HepG2 (cell line): ENCODE data around the gene ANTXRL.

Source experiments
- ARNTL ChIP-seq: sonication (generic); formaldehyde crosslinking; IDR thresholded peaks from 2 replicates; pipeline ENCODE4 v1.4.0; 2020; ENCODE audit warnings: mild to moderate bottlenecking, missing genetic modification reagents
- CREB1 ChIP-seq, 2 experiments: fragments of 450-650 bp in 1 of 2; IDR thresholded peaks; 2 replicates each; pipeline ENCODE4 v1.6.1; 2016 to 2017; ENCODE audit warnings: control low read depth in 1 of 2, mild to moderate bottlenecking in 1 of 2, missing compliant biosample characterization in 1 of 2, missing genetic modification characterization in 1 of 2
- KDM4B ChIP-seq: sonication (generic); formaldehyde crosslinking; IDR thresholded peaks from 2 replicates; pipeline ENCODE4 v1.4.0; 2020; ENCODE audit warnings: missing genetic modification reagents
- POLR2AphosphoS5 ChIP-seq: IDR thresholded peaks from 2 replicates; pipeline ENCODE4 v1.6.1; 2012; ENCODE audit warnings: low read depth, low read length
- TCF12 ChIP-seq, 2 experiments: fragments of 450-650 bp in 1 of 2; sonication (generic) in 1 of 2; formaldehyde crosslinking in 1 of 2; IDR thresholded peaks; 2 replicates each; pipeline versions ENCODE4 v1.6.1 to v1.8.0; 2017 to 2022; ENCODE audit warnings: antibody characterized with exemption in 1 of 2, mild to moderate bottlenecking in 1 of 2, missing genetic modification reagents in 1 of 2, moderate library complexity in 1 of 2
- TF ChIP-seq, protein P1 (sequence below): sonication (generic); formaldehyde crosslinking; IDR thresholded peaks from 2 replicates; pipeline ENCODE4 v1.5.1; 2020; ENCODE audit warnings: missing genetic modification reagents, mild to moderate bottlenecking, borderline replicate concordance

DNA sequence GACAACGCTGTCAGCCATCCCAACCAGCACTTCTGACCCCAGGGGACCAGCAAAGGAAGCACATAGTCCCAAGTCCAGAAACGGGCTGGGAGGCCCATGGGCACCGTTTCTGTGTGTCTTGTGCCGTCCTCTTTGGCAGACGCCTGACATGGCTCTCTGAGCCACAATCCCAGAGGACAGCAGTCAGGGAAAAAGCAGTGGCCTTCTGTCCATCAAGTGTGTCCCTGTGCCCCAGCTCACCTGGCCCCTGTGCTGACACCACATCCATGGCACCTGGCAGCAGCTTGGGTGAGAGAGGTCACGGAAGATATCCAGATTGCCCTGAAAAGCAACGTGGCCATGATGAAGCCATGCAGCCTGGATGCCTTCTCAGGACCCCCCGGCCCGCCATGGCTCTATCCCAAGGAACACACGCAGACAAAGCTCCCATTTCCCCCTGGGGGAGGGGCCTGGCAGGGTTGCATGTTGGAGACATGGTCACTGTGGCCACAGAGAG lies 38.1 kb upstream of the ANTXRL start:
- TF ChIP-seq TCF12 (IDR thresholded peaks at IDR 0.05) (no peak), TCF12 (CRISPR knock-in tag; IDR thresholded peaks at IDR 0.05) (no peak), POLR2AphosphoS5 (no peak), KDM4B (no peak), ARNTL (CRISPR knock-in tag) (no peak), CREB1 (IDR thresholded peaks at IDR 0.05) (no peak), CREB1 (CRISPR knock-in tag; IDR thresholded peaks at IDR 0.05) (no peak)
- TF ChIP-seq, protein P1, sequence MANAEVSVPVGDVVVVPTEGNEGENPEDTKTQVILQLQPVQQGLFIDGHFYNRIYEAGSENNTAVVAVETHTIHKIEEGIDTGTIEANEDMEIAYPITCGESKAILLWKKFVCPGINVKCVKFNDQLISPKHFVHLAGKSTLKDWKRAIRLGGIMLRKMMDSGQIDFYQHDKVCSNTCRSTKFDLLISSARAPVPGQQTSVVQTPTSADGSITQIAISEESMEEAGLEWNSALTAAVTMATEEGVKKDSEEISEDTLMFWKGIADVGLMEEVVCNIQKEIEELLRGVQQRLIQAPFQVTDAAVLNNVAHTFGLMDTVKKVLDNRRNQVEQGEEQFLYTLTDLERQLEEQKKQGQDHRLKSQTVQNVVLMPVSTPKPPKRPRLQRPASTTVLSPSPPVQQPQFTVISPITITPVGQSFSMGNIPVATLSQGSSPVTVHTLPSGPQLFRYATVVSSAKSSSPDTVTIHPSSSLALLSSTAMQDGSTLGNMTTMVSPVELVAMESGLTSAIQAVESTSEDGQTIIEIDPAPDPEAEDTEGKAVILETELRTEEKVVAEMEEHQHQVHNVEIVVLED (CRISPR knock-in tag) = no peak
